Upper lobe of left lung (tissue), 6 donors: ENCODE results near the gene TMEM100. TPM values are rescaled to one million over a fixed set of nuclear protein-coding genes. Genes with fewer than 3 reads are reported as not detected.
"Not testable (repeated sequence)": the region's sequence is repeated elsewhere in the genome, so short reads cannot be mapped to it uniquely, and the experiment has no call there.

Experiments
- ATAC-seq, 2 donors: fragments of 200-7000 bp; cut with Tn5 transposase; one replicate each; pipeline ENCODE4 v1.9.1; 2022; ENCODE audit warnings: mild to moderate bottlenecking in 2 of 2, moderate library complexity in 2 of 2; ENCODE audit not compliant: low FRiP score in 2 of 2
- DNase-seq, 2 donors: peaks; one replicate each; pipeline ENCODE4 v3.0.0-alpha.2; 2019 to 2020
- H3K27ac ChIP-seq, 4 donors: fragments of 200-600 bp; sonication (generic); one replicate each; pipeline ENCODE4 v1.5.1; 2016 to 2019
- H3K27me3 ChIP-seq, 4 donors: fragments of 200-600 bp; sonication (generic); one replicate each; pipeline ENCODE4 v1.5.1; 2017 to 2019
- H3K36me3 ChIP-seq, 4 donors: fragments of 200-600 bp; sonication (generic); one replicate each; pipeline ENCODE4 v1.5.1; 2016 to 2019
- H3K4me1 ChIP-seq, 4 donors: fragments of 200-600 bp; sonication (generic); one replicate each; pipeline ENCODE4 v1.5.1; 2018 to 2019
- H3K4me3 ChIP-seq, 4 donors: fragments of 200-600 bp; sonication (generic); one replicate each; pipeline ENCODE4 v1.5.1; 2017 to 2019; ENCODE audit warnings: mild to moderate bottlenecking in 2 of 4, moderate library complexity in 1 of 4
- H3K9me3 ChIP-seq, 4 donors: fragments of 200-600 bp; sonication (generic); one replicate each; pipeline ENCODE4 v1.5.1; 2018 to 2019
- CTCF ChIP-seq, 6 experiments: fragments of 450-650 bp in 4 of 6; fragments of 200-600 bp in 2 of 6; sonication (generic) in 2 of 6; IDR thresholded peaks; one replicate each; pipeline ENCODE4 v1.5.1; 2016 to 2019; ENCODE audit warnings: antibody characterized with exemption in 6 of 6
- EP300 ChIP-seq, 4 donors: sonication (generic); formaldehyde crosslinking; IDR thresholded peaks; one replicate each; pipeline ENCODE4 v1.5.1; 2017; ENCODE audit warnings: antibody characterized with exemption in 4 of 4, control low read depth in 2 of 4
- POLR2A ChIP-seq, 4 donors: fragments of 450-650 bp; IDR thresholded peaks; one replicate each; pipeline ENCODE4 v1.5.1; 2016 to 2017; ENCODE audit warnings: antibody characterized with exemption in 4 of 4, mild to moderate bottlenecking in 2 of 4
- POLR2AphosphoS5 ChIP-seq, 2 donors: sonication (generic); formaldehyde crosslinking; IDR thresholded peaks; one replicate each; pipeline ENCODE4 v1.5.1; 2017; ENCODE audit warnings: antibody characterized with exemption in 2 of 2
- WGBS, 2 donors: methylation state at CpG; one replicate each; pipeline ENCODE4 v1.1.5; 2017 to 2018; 5-methylcytosine and 5-hydroxymethylcytosine counted together
- total RNA-seq, 6 donors: library from RNA; depleted of rRNA in 4 of 6; stranded (reverse); fragments of >200 nt in 4 of 6; gene quantifications; one replicate each; pipeline versions ENCODE4 v1.1.0 to v1.2.1, GENCODE V29; 2016 to 2021
- donor health status: DM: no; HTN: no; CAD: no; lungs with moderate emphysema.
- donor health status: DM: no; HTN: yes; CAD: no; lungs with severe emphysema.

TMEM100 gene
- total RNA-seq, 6 donors from 2014 or later = 89.1 to 195 (median 142) TPM

- peaks cover 0 to 11% (median 8%) of the 10 kb centered on the region in 4 donors for H3K4me1 ChIP-seq
- no peaks in the 10 kb centered on the region for H3K9me3 ChIP-seq
- H3K27ac ChIP-seq = no peak overlapping the region
- DNase-seq (no peak), ATAC-seq (no peak)
- TF ChIP-seq CTCF (IDR thresholded peaks at IDR 0.05) (no peak), POLR2A (IDR thresholded peaks at IDR 0.05) (no peak), POLR2AphosphoS5 (IDR thresholded peaks at IDR 0.05) (no peak), EP300 (IDR thresholded peaks at IDR 0.05) (no peak)
- WGBS, 2 donors = 54 to 75% methylated on average over 1 of the region's 1 CpG
- H3K4me3 ChIP-seq = no peak overlapping the region
- no peaks in the 10 kb centered on the region for H3K36me3 ChIP-seq
- no peaks in the 10 kb centered on the region for H3K27me3 ChIP-seq
Observed at GRCh38 chr17:55676274-55676673, 46.4 kb downstream of the TMEM100 start.

GRCh38 chr17:55673743-55674506, 48.7 kb downstream of the TMEM100 start:
- TF ChIP-seq EP300 (IDR thresholded peaks at IDR 0.05) (no peak), CTCF (IDR thresholded peaks at IDR 0.05) (no peak), POLR2AphosphoS5 (IDR thresholded peaks at IDR 0.05) (no peak)
- ATAC-seq = peak; percentile 40 to 68
- Histone ChIP-seq H3K4me1 (peaks cover 0 to 11% (median 8%) of the 10 kb centered on the region in 4 donors), H3K36me3 (no peaks in the 10 kb centered on the region), H3K27me3 (no peaks in the 10 kb centered on the region), H3K27ac (peak overlapping the region in 1 of 4 donors; percentile 43), H3K9me3 (no peaks in the 10 kb centered on the region), H3K4me3 (no peak overlapping the region)
- DNase-seq = peak in 1 of 2 donors; percentile 53
- 63 to 66% methylated on average over 3 of the region's 3 CpGs for WGBS, 2 donors

- H3K27me3 ChIP-seq = no peaks in the 10 kb centered on the region
- peaks cover 0 to 11% (median 8%) of the 10 kb centered on the region in 4 donors for H3K4me1 ChIP-seq
- peak overlapping the region in 3 of 4 donors; percentile 43 to 64 (median 57) for H3K27ac ChIP-seq
- ATAC-seq = peak in 1 of 2 donors; percentile 63
- TF ChIP-seq EP300 (IDR thresholded peaks at IDR 0.05) (no peak), POLR2A (IDR thresholded peaks at IDR 0.05) (no peak)
- no peak for DNase-seq
- no peak overlapping the region for H3K4me3 ChIP-seq
- H3K36me3 ChIP-seq = no peaks in the 10 kb centered on the region
- WGBS, 2 donors = 74 to 75% methylated on average over 3 of the region's 3 CpGs
- no peaks in the 10 kb centered on the region for H3K9me3 ChIP-seq
Observed at GRCh38 chr17:55672585-55673501, 49.8 kb downstream of the TMEM100 start.

- not testable (repeated sequence) for H3K9me3 ChIP-seq, ATAC-seq, DNase-seq, H3K36me3 ChIP-seq, H3K4me3 ChIP-seq, H3K27me3 ChIP-seq
- Histone ChIP-seq H3K4me1 (peaks cover 0 to 11% (median 8%) of the 10 kb centered on the region in 4 donors), H3K27ac (peak overlapping the region in 3 of 4 donors; percentile 43 to 64 (median 57))
Observed at GRCh38 chr17:55672010-55672409, 50.7 kb downstream of the TMEM100 start.

Other genes with a start within 250 kb of the TMEM100 start
- not detected for gene SMIM36, start 211.4 kb downstream of the TMEM100 start, total RNA-seq
- 10 to 100 TPM; 13.6 to 28.3 (median 21.9) TPM for gene PCTP, start 28.2 kb upstream of the TMEM100 start, total RNA-seq